ENCODE measurements around the gene SCN4A.
"Not testable (repeated sequence)": the region's sequence is repeated elsewhere in the genome, so short reads cannot be mapped to it uniquely, and the experiment has no call there.

The SCN4A gene

DNA sequence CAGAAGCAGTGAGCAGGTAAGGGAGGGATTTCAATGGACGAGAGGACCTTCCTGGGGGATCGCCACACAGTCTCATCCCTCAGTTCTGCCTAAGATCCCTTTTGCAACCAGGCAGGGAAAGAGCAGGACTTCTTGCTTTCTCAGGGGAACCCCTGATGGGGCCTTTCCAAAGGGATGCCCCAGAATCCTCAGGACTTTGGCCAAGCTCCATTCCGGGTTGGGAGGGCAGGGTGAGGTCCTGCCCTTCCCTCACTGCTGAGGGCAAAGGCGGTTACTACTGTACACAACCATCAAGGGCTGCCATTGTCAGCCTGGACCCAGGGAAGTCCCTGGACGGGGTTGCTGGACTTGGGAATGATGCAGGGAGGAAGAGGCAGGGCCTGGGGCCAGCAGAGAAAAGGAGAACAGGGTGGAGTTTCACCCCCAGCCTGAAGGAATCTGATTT lies 35.1 kb upstream of the SCN4A start:
- Histone ChIP-seq H3K27ac (ENCODE audit: low read depth, low read length, severe bottlenecking) (no peak overlapping the region), H3K9me3 (ENCODE audit: control insufficient read depth, low read length) (peaks cover 6% of the 10 kb centered on the region), H3K36me3 (ENCODE audit: control insufficient read depth, insufficient read depth, low read length) (no peaks in the 10 kb centered on the region), H3K4me1 (ENCODE audit: control insufficient read depth, insufficient read depth, low read length, poor library complexity, severe bottlenecking) (peaks cover 12% of the 10 kb centered on the region), H3K4me3 (ENCODE audit: extremely low read depth, insufficient read depth, low read length, poor library complexity, severe bottlenecking) (no peak overlapping the region)
- WGBS, 2 experiments (ENCODE audit: insufficient coverage in 2 of 2): 93 to 100% methylated on average over 3 to 5 of the region's 5 CpGs

DNA sequence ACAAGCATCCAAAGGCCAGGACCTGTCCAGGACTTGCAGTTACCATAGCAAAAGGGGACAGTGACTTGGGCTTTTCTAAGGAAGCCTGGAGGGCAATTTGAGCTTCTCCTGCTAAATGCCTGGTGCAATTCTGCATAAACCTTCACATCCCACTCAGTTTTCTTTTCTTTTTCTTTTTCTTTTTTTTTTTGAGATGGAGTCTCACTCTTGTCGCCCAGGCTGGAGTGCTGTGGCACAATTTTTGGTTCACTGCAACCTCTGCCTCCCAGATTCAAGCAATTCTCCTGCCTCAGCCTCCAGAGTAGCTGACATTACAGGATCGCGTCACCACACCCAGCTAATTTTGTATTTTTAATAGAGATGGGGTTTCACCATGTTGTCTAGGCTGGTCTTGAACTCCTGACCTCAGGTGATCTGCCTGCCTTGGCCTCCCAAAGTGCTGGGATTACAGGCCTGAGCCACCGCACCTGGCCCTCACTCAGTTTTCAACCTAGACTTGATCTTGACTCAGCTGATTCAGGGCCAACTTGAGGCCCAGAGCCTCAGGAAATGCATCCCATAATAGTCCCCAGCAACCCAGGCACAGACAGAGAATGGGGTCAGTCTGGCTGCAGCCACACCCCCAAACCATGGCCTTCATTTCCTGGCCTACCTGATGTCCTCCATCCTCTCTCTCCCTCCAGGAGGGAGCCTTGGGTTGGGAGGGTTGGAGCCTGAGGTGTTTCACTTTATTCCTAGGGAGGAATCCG lies 34.5 kb upstream of the SCN4A start:
- H3K9me3 ChIP-seq (ENCODE audit: control insufficient read depth, low read length); H3K27ac ChIP-seq (ENCODE audit: low read depth, low read length, severe bottlenecking); H3K36me3 ChIP-seq (ENCODE audit: control insufficient read depth, insufficient read depth, low read length); H3K4me3 ChIP-seq (ENCODE audit: extremely low read depth, insufficient read depth, low read length, poor library complexity, severe bottlenecking): not testable (repeated sequence)
- peaks cover 12% of the 10 kb centered on the region for H3K4me1 ChIP-seq (ENCODE audit: control insufficient read depth, insufficient read depth, low read length, poor library complexity, severe bottlenecking)
- 92 to 100% methylated on average over 2 of the region's 5 CpGs for WGBS, 2 experiments (ENCODE audit: insufficient coverage in 2 of 2)

DNA sequence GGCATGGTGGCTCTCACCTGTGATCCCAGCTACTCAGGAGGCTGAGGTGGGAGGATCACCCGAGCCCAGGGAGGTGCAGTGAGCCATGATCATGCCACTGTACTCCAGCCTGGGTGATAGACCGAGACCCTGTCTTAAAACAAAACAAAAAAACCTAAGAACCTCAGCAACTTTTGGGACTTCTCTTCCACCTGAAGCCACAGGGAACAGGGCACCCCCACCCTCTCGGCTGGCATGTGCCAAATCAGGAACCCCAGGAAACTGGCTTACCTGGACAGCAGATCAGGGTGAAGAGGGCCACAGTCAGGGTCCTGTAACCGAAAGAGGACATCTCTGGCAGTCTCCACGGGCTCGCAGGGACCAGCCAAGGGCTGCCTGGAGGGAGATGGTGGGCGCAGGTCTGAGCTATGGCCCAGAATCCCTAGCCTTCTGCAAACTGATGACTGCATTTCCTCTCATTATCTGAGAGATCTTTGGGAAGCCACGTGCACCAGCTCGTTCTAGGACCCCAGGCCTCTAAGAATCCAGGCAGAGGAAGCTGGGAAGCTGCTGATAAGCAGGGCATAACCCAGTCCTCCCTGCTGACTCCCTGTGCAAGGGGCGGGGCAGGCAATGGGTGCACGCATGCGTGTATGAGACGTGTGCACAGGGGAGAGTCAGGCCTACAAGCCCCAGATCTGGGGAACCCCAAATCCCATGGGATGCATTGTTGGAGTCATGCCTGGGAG lies 33.8 kb upstream of the SCN4A start:
- WGBS, 2 experiments (ENCODE audit: insufficient coverage in 2 of 2): 77 to 87% methylated on average over 9 to 12 of the region's 13 CpGs
- no peak overlapping the region for H3K27ac ChIP-seq (ENCODE audit: low read depth, low read length, severe bottlenecking)
- H3K9me3 ChIP-seq (ENCODE audit: control insufficient read depth, low read length): peaks cover 6% of the 10 kb centered on the region
- H3K4me1 ChIP-seq (ENCODE audit: control insufficient read depth, insufficient read depth, low read length, poor library complexity, severe bottlenecking): peaks cover 12% of the 10 kb centered on the region
- H3K36me3 ChIP-seq (ENCODE audit: control insufficient read depth, insufficient read depth, low read length): no peaks in the 10 kb centered on the region
- no peak overlapping the region for H3K4me3 ChIP-seq (ENCODE audit: extremely low read depth, insufficient read depth, low read length, poor library complexity, severe bottlenecking)

DNA sequence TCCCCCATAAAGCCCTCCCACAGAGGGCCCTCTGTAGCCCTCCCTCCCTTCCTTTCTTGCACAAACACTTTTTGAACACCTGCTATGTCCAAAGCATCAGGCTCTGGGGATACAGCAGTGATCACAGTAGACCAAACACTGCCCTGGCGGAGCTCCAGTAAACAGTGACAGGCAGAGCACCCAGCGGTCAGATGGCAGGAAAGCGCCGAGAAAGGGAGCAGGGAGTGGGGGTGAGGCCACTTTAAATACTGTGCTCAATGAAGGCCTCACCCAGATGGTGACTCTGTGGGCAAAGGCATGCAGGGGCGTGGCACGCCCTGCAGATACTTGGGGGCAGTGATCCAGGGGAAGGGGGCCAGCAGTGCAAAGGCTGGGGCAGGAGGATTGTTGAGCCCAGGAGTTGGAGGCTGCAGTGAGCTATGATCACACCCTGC lies 33.0 kb upstream of the SCN4A start:
- no peak overlapping the region for H3K4me3 ChIP-seq (ENCODE audit: extremely low read depth, insufficient read depth, low read length, poor library complexity, severe bottlenecking)
- no peak overlapping the region for H3K27ac ChIP-seq (ENCODE audit: low read depth, low read length, severe bottlenecking)
- peaks cover 6% of the 10 kb centered on the region for H3K9me3 ChIP-seq (ENCODE audit: control insufficient read depth, low read length)
- H3K4me1 ChIP-seq (ENCODE audit: control insufficient read depth, insufficient read depth, low read length, poor library complexity, severe bottlenecking): peaks cover 12% of the 10 kb centered on the region
- 62 to 84% methylated on average over 6 of the region's 6 CpGs for WGBS, 2 experiments (ENCODE audit: insufficient coverage in 2 of 2)
- H3K36me3 ChIP-seq (ENCODE audit: control insufficient read depth, insufficient read depth, low read length): no peaks in the 10 kb centered on the region

DNA sequence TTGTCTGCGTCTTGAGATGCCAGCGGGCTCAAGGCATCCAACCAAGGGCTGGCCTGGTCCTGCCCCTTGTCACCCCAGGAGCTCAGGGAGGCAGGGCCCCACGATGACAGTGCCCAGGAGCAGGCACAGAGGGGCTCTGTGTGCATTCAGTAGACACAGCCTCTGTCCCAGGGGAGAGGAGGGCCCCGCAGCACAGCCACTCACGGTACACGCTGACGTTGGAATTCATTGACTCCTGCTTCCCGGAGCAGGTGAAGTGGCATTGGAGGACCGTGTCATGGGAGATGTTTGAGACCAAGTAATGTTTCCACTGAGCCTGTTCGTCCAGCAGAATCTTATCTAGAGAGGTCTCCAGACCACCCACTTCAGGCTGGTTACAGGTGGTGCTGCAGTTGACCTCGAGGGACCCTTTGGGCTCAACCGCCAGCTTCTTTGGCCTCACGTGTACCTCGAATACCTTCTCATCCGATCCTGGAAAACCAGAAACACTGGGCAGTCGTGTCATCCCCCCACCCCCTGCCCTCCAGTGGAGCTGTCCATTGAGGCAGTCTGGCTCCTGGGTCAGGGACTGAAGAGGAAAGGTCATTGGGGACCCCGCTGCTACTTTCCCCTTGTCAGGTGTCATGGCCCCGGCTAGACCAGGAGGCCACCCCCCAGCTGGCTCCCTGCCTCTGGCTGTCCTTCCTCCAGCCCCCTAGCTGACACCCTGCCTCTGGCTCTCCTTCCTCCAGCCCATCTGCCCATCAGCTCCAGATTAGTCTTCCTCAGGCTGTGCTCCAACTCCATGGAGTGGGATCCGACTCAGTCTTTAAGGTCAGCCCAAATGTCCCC lies 32.4 kb upstream of the SCN4A start:
- Histone ChIP-seq H3K36me3 (ENCODE audit: control insufficient read depth, insufficient read depth, low read length) (no peaks in the 10 kb centered on the region), H3K27ac (ENCODE audit: low read depth, low read length, severe bottlenecking) (no peak overlapping the region), H3K4me3 (ENCODE audit: extremely low read depth, insufficient read depth, low read length, poor library complexity, severe bottlenecking) (no peak overlapping the region), H3K9me3 (ENCODE audit: control insufficient read depth, low read length) (peaks cover 2% of the 10 kb centered on the region), H3K4me1 (ENCODE audit: control insufficient read depth, insufficient read depth, low read length, poor library complexity, severe bottlenecking) (peaks cover 12% of the 10 kb centered on the region)
- WGBS, 2 experiments (ENCODE audit: insufficient coverage in 2 of 2): 89 to 92% methylated on average over 17 to 19 of the region's 19 CpGs

DNA sequence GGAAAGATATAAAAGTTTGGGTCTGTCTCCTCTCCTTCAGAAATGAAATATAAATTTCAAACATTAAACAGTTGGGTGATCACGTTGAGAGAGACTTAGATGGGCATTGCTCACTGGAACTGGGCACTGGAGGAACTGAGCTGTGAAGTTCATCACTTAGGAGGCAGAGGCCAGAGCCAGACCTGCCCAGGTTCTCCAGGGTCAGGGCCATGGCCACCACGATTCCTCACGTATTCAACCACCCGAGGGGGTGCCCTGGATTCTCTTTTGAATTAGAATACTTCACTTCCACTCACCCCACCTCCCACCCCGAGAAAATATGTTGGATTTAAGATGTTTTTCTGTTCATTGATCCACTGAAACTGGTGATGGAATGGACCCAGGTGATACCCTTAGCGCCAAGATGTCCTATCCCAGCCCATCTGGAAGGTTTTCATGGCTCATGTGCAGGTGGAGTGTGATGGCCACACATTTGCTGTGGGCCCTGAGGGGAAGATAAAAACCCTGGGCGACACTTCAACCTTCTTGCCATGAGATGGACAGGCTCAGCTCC lies 31.6 kb upstream of the SCN4A start:
- H3K4me1 ChIP-seq (ENCODE audit: control insufficient read depth, insufficient read depth, low read length, poor library complexity, severe bottlenecking): peaks cover 12% of the 10 kb centered on the region
- no peak overlapping the region for H3K4me3 ChIP-seq (ENCODE audit: extremely low read depth, insufficient read depth, low read length, poor library complexity, severe bottlenecking)
- no peaks in the 10 kb centered on the region for H3K36me3 ChIP-seq (ENCODE audit: control insufficient read depth, insufficient read depth, low read length)
- no peaks in the 10 kb centered on the region for H3K9me3 ChIP-seq (ENCODE audit: control insufficient read depth, low read length)
- WGBS, 2 experiments (ENCODE audit: insufficient coverage in 2 of 2): 90 to 100% methylated on average over 2 to 3 of the region's 7 CpGs
- no peak overlapping the region for H3K27ac ChIP-seq (ENCODE audit: low read depth, low read length, severe bottlenecking)

DNA sequence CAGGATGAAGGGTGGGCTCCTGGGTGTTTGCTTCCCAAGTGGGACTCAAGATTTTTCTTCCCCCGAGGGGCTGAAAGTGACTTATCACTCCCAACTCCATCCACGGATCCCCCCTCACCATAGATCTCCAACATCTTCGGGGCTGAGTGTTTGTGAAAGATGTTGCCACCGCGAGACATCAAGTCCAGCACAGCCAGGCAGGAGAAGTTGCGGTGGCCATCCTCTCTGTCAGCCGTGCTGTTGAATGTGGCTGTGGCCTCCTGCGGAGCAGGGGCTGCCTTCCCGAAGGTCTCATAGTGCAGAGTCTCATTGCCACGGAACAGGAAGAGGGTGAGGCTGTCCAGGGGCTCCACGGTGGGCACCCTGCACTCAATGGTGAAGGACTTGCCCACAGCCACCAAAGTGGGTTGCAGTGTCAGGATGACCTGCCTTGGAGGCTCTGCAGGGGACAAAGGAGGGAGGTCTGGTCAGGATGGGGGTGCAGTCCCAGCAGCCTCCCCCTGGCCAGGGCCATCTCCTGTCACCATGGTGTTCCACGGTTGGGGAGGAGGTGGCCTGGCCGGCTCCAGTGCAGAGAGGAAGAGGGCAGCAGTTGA lies 30.9 kb upstream of the SCN4A start:
- H3K4me3 ChIP-seq (ENCODE audit: extremely low read depth, insufficient read depth, low read length, poor library complexity, severe bottlenecking): no peak overlapping the region
- no peaks in the 10 kb centered on the region for H3K9me3 ChIP-seq (ENCODE audit: control insufficient read depth, low read length)
- H3K36me3 ChIP-seq (ENCODE audit: control insufficient read depth, insufficient read depth, low read length): no peaks in the 10 kb centered on the region
- H3K27ac ChIP-seq (ENCODE audit: low read depth, low read length, severe bottlenecking): no peak overlapping the region
- WGBS, 2 experiments (ENCODE audit: insufficient coverage in 2 of 2): 88 to 90% methylated on average over 10 to 11 of the region's 13 CpGs
- H3K4me1 ChIP-seq (ENCODE audit: control insufficient read depth, insufficient read depth, low read length, poor library complexity, severe bottlenecking): peaks cover 15% of the 10 kb centered on the region

DNA sequence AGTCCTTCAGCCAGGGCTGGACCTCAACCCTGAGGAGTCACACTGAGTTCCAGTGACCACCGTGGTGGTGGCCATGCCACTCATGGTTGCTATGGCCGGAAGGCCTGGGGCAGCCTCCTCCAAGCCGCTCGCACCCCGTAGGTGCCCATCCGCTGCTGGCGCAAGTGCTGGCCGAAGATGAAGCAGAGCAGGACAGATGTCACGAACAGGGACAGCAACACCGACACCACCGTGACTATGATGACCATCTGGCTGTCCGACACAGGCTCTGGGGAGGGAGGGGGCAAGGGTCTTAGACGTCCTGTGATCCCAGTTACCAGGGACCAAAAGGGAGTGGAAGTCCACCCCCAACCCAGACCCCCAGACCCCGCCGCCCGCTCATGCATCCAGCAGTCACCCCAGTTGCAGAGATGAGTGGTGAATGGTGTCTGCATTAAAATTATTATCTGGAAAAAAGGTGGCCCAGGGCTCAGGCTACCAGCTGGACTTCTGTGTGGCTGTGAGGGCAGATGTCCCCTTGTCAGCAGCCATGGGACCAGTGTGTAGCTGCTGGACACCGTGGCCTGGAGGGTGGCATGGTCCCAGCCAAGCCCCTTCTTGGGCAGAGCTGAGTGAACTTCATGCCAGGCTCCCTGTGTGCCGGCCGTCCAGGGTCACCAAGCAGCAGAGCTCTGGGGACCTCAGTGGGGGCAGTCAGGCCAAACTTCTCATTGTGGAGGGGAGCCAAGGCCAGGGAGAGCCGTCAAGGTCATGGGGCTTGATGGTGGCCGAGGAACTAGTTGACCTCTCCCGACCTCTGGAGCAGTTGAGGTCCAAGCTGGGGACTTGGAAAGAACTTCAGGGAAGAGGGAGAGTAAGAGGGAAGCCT lies 30.2 kb upstream of the SCN4A start:
- H3K27ac ChIP-seq (ENCODE audit: low read depth, low read length, severe bottlenecking): no peak overlapping the region
- no peaks in the 10 kb centered on the region for H3K9me3 ChIP-seq (ENCODE audit: control insufficient read depth, low read length)
- peaks cover 16% of the 10 kb centered on the region for H3K4me1 ChIP-seq (ENCODE audit: control insufficient read depth, insufficient read depth, low read length, poor library complexity, severe bottlenecking)
- no peak overlapping the region for H3K4me3 ChIP-seq (ENCODE audit: extremely low read depth, insufficient read depth, low read length, poor library complexity, severe bottlenecking)
- H3K36me3 ChIP-seq (ENCODE audit: control insufficient read depth, insufficient read depth, low read length): no peaks in the 10 kb centered on the region
- WGBS, 2 experiments (ENCODE audit: insufficient coverage in 2 of 2): 95 to 97% methylated on average over 17 to 18 of the region's 22 CpGs

DNA sequence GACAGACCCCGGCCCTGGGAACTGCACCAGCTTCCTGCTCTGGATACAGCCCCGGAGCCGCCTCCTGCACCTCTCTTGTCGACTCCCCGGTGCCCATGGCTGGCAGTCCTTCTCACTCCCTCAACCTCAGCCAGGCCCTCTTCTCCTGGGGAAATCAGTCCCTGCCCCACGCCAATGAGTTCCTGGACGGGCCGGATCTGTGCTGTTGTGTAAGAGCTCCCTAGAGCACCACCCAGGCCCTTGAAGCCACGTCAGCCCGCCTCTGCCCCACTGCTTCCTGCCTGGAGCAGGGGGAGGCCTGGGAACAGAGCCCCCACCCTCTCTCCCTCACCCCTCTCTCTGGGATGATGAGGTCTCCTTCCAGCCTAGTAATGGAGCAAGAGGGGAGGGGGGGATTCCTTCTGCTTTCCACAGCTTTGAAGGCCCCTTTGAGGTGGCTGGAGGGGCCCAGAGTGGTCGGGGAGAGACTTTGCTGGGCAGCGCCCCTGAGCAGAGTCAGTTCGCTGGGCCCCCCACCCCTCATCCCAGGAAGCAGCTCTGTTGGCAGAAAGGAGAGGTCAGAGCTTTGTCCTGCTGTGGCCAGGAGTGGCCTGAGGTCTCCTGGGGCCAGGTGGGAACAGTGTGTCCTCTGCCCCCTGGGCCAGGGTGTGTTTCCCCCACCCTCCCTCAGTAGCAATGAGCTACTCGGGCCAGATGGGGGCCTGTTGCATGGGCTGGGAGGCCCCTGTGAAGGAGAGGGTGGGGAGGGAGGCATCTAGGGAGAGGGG lies 29.2 kb upstream of the SCN4A start:
- whole genome bisulfite sequencing, 2 experiments (ENCODE audit: insufficient coverage in 2 of 2): 88 to 92% methylated on average over 9 to 11 of the region's 14 CpGs
- Histone ChIP-seq H3K9me3 (ENCODE audit: control insufficient read depth, low read length) (no peaks in the 10 kb centered on the region), H3K4me1 (ENCODE audit: control insufficient read depth, insufficient read depth, low read length, poor library complexity, severe bottlenecking) (peaks cover 19% of the 10 kb centered on the region), H3K36me3 (ENCODE audit: control insufficient read depth, insufficient read depth, low read length) (no peaks in the 10 kb centered on the region), H3K27ac (ENCODE audit: low read depth, low read length, severe bottlenecking) (no peak overlapping the region), H3K4me3 (ENCODE audit: extremely low read depth, insufficient read depth, low read length, poor library complexity, severe bottlenecking) (no peak overlapping the region)

Measured in mesodermal cell (in vitro differentiated cells).